GM18861 (cell line): Measurements from ENCODE around the gene R3HCC1L.
"Not testable (repeated sequence)": the region's sequence is repeated elsewhere in the genome, so short reads cannot be mapped to it uniquely, and the experiment has no call there.

ENCODE experiments used
- ATAC-seq: cut with Tn5 transposase; IDR thresholded peaks from one replicate; pipeline ENCODE4 v1.9.1; 2021; ENCODE audit not compliant: unreplicated experiment

The R3HCC1L gene

DNA sequence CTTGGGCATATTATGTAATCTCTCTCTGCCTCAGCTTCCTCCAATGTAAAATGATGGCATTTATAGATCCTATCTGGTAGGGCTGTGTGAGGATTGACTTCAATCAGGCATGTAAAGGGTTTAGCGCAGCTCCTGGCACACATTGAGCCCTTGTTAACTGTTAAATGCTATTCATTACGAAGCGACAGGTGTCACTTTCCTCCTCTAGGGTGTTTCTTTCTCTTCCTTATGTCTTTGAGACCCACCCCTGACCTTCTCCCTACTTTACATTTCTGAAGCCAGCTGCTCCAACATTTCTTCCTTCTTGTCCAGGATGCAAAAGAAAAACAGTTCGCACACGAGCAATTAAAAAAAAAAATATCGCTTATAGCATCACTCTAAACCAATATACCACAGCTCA is 5.7 kb upstream of the R3HCC1L start:
- no peak for ATAC-seq

DNA sequence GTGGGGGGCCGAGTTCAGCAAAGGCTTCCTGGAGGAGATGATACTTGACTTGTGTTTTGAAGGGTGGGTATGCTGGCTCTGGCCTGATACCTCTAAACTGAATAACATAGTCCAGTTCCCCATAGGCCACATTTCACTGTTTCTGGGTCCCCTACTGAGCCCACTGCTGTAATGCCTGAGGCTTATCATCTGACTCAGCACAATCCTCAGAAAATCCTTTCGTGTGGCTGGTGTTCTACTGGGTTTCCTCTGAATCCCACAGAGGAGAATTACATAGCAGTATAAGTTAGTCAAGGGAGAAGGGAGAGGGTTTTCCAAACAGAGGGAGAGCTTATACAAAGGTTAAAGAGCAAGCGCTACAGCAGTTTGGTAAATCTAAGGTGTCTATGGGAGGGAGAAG is 2.8 kb upstream of the R3HCC1L start:
- ATAC-seq: no peak

DNA sequence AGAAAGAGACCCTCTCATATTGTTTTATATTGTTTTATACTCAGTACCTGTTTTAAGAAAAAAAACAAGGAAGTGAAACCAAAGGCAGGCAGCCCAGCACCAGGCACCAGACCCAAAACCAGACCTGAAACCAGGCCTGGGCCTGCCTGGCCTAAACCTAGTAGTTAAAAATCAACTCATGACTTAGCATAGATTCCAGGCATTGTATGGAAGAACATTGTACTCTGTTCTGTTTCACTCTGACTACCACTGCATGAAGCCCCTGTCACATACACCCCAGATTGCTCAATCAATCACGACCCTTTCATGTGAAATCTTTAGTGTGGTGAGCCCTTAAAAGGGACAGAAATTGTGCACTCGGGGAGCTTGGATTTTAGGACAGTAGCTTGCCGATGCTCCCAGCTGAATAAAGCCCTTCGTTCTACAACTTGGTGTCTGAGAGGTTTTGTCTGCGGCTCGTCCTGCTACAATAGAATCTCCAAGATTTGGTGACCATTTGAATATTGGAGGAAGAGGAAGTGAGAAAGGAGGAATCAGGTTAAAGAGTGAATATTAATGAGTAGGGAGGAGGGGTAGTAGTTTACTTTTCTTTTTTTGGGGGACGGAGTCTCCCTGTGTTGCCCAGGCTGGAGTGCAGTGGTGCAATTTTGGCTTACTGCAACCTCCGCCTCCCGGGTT is 1.2 kb upstream of the R3HCC1L start:
- peak; percentile 63 for ATAC-seq

DNA sequence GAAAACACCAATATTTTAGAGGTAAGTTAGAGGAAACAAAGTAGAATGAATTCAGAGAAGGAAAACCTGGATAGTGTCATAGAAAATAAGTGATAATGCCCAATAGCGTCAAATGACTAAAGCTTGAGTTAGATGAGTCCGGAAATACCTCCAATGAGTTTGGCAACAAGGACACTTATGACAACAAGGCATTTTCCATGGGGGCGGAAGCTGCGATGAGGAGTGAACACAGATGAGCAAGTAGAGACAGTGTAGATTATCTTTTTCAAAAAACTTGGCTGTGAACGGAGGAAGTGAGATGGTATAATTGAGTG is 383 bp upstream of the R3HCC1L start:
- ATAC-seq: no peak

DNA sequence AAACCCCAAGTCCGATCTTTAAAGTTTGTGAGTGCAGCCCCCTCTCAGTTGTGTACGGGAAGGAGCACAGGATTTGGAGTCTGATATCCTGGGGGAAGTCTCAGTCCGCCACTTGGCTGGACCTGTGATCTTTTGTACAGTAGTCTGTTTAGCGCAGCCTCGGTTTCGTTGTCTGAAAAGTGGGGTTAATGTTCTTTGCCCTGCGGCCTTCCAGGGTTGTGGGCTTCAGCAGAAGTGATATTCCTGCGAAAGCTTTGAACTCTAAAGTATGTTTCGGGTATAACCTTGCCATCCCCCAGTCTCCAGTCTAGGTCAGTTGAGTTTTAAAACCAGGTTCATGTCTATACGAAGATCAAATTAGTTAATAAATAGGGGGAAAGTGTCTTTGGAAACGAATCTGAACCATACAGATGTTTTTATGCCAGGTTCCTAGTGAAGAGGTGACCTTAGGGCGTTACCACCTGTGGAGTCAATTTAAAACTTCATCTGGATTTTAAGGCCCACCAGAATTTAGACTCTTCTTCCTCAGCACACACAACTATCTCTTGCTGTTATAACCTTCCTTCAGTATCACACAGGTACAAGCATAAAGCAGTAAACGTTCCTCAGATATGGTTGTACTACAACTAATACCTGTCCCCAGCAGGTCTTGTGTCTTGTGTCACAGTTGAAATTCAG is 904 bp downstream of the R3HCC1L start:
- no peak for ATAC-seq

DNA sequence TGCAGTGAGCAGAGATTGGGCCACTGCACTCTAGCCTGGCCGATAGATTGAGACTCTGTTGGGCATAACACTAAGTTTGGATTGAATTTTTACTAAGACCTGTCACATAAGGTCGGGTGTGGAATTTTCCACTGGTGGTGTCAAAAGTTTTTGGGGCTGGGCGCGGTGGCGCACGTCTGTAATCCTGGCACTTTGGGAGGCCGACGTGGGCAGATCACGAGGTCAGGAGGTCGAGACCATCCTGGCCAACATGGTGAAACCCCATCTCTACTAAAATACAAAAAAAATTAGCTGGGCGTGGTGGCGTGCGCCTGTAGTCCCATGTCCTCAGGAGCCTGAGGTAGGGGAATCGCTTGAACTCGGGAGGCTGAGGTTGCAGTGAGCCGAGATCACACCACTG is 2.3 kb downstream of the R3HCC1L start:
- ATAC-seq: not testable (repeated sequence)

DNA sequence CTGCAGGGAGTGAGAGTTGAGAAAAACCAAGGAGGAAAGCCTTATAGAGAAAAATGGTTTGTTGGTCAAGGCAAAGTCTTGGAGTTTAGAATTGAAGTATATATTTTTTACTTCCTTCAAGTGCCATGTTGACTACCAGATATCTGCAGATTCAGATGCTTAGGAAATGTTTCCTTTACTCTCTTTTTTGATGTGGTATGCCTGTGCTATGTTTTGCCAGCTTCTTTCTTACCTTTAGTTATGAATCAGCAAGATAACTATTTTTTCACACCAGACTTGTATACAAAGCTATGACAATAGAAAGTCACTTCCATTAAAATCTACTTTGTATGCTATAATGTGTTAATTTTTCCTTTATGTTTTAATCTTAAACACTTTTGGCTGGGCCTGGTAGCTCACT is 3.6 kb downstream of the R3HCC1L start:
- no peak for ATAC-seq

DNA sequence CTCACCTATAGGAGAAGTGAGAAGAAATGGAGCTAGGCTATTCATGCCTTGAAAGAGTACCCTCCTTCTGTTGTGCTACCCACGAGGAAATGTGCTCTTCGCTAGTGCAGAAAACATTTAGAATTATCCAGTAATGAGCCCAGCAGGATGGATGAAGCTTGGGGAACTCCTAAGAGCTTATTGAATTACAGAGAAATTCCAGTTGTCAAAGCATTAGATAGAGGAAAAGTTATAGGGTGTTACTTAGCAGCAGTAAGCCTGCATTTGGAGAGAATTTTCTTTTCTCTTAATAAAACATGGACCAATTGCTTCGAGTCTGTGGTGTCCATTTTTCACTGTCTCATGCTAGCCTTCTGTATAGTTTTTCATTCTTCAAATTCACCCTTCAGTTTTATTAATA is 5.0 kb downstream of the R3HCC1L start:
- ATAC-seq: no peak

DNA sequence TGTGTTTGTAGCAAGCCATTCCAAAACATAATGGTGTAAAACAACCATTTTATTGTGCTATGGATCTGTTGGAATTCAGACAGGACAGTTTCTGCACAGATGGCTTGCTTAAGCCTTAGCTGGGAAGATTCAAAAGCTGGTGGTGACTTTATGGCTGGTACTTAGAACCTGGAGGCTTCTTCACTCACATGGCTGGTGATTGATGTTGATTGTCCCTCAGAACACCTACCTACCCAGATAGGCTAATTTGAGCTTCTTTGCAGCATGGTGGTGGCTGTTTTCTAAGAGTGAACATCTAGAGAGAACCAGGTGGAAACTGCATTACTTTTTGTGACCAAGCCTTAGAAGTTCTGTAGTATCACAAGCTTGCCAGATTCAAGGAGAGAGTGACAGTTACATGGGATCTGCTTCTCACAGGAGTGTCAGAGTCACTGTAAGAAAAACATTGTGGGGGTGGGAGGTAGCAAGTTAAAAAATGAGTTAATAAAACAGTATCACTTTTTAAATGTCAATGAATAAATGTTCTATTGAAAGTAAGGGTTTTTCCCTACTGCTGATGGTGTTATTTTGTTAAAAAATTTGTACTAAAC is 7.1 kb downstream of the R3HCC1L start:
- no peak for ATAC-seq

DNA sequence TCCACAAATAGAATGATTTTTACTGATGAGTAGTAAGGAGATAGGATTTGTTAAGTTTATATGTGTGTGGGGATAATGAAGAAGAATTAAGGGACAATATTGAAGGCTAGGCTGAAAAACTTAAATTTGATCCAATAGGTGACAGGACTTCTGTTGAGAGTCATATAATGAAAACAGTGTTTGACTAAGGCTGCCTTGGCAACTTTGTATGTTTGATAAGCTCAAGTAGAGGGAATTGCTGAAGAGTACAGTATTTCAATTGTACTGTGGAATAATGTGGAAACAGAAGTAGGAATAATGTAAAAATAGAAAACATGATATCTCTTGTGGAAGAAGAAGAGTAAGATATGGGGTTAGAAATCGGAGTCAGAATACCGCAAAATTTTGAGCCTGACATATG is 10.5 kb downstream of the R3HCC1L start:
- ATAC-seq: no peak

DNA sequence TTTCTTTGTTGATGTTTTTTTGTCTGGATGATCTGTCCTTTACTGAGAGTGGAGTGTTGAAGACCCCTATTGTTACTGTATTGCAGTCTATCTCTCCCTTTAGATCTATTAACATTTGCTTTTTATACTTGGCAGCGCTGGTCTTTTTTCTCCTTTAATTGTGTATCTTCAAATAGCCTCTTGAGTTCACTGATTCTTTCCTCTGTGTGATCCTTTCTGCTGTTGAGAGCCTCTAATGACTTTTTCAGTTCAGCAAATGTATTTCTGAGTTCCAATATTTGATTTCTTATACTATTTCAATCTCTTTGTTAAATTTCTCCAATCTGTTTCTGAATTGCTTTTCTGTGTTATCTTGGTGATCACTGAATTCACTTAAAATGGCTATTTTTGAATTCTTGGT is 15.4 kb downstream of the R3HCC1L start:
- ATAC-seq: no peak

DNA sequence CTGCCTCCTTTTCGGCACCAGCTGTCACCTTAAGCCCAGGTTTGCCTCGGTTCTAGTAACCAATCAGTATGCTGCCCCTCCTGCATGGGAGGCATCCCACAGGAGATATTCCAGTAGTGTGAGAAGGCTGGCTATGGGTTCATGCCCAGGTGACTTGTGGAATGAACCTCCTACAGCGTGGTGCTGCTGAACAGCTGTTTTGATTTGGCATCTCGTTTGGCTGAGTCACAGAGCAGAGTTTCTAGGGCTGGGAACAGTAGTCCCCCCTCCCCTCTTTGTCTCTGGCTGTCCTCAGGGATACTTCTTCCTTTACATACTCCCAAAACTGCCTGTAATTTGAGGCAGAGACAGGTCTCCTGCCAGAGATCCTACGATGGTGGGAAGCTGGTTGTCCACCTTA is 16.1 kb downstream of the R3HCC1L start:
- no peak for ATAC-seq

DNA sequence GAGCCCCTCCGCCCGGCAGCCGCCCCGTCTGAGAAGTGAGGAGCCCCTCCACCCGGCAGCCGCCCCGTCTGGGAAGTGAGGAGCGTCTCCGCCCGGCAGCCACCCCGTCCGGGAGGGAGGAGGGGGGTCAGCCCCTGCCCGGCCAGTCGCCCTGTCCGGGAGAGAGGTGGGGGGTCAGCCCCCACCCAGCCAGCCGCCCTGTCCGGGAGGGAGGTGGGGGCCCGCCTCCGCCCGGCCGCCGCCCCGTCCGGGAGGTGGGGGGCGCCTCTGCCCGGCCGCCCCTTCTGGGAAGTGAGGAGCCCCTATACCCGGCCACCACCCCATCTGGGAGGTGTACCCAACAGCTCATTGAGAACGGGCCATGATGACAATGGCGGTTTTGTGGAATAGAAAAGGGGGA is 18.3 kb downstream of the R3HCC1L start:
- ATAC-seq: not testable (repeated sequence)

DNA sequence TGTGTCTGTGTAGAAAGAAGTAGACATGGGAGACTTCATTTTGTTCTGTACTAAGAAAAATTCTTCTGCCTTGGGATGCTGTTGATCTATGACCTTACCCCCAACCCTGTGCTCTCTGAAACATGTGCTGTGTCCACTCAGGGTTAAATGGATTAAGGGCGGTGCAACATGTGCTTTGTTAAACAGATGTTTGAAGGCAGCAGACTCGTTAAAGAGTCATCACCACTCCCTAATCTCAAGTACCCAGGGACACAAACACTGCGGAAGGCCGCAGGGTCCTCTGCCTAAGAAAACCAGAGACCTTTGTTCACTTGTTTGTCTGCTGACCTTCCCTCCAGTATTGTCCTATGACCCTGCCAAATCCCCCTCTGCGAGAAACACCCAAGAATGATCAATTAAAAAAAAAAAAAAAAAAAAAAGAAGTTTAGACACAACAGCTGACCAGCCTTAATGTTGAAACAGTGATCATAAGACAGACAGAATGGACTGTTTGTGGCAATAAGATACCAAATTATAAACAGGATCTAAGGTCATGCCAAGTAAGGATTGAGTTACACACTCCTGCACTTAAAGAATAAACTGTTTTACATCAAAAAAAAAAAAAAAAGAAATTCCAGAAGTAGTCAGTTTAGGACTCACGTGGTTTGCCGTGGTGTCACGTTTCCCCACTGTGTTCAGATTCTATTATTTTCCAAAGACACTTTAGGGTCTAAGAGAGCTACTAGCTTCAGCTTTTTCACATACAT is 18.9 kb downstream of the R3HCC1L start:
- ATAC-seq: not testable (repeated sequence)

DNA sequence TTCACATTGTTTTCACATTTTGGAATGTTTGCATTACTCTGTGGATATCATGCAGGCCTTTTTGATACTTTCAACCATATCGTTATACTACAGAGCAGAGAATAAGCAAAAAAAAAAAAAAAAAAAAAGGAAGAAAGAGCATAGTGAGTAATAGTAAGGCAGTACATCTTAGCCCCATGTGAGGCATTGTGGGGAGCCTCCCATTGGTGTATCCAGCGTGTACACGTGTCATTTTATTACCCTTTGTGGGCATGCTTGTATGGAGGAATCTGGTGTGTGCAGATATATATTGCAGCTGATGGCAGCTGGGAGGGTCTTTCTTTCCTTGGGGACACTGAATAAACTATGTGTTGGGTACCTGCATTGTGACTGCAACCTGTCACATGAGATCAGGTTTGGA is 19.6 kb downstream of the R3HCC1L start:
- ATAC-seq: no peak

DNA sequence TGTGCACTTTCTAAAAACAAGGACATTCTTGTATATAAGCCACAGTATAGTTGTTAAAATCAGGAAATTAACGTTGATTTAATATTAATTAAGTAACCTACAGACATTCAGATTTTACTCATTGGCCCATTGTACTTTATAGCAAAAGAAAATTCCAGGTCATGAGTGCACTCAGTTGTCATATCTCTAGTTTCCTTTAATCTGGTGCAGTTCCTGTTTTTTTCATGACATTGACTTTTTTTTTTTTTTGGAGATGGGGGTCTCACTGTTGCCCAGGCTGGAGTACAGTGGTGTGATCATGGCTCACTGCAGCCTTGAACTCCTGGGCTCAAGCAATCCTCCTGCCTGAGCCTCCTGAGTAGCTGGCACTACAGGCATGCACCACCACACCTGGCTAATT is 24.1 kb downstream of the R3HCC1L start:
- ATAC-seq: no peak

DNA sequence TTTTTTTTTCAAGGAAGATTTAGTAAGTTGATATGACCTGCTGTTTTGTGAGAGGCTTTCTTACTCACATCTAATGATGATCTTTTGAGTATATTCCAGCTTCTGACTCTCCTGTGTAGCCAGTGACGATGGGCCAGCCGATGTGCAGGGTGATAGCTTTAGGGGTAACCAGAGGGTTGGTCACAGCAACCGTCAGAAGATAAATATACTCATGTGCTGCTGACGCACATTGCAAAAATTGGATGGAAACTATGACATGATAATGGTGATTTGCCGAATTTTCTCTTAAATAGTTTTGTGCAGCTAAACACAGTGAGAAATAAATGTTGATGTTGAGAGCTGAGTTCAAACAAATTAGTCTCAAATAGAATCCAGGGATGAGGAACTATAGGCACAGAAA is 29.5 kb downstream of the R3HCC1L start:
- ATAC-seq: no peak

DNA sequence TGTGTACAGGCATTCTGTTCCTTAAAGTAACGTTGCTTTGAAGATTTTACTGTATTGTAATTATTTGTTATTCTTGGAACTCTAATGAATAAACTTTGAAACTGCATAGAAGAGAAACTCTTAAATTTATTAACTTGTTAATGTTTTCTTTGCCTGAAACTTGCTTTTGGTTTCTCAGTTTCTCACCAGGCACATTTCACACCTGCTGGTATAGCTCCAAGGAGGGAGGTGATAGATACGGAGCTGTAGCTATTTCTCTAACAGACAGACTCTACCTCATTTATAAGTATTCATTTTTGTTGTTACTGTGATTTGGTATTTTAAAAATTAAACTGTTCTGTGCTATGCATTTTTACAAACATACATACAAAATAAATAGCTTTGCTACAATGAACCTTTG is 32.7 kb downstream of the R3HCC1L start:
- ATAC-seq: peak; percentile 50

DNA sequence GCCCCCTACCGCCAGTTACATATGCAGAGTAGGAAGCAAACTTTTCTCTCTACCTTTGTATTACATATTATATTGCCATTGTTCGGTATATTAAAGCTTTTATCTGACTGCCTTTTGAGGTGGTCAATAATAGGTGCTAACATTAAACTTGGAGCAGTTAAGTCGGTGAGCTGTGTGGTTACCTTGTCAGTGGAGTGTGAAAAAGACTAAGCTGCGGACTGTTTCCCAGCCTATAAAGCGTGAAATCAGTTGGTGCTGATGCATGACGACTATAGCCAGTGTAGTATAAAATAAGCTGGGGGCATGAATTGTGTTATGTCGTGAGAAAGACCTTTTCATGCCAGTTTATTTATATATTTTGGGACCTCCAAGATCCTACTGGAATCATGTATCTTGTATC is 33.7 kb downstream of the R3HCC1L start:
- no peak for ATAC-seq

DNA sequence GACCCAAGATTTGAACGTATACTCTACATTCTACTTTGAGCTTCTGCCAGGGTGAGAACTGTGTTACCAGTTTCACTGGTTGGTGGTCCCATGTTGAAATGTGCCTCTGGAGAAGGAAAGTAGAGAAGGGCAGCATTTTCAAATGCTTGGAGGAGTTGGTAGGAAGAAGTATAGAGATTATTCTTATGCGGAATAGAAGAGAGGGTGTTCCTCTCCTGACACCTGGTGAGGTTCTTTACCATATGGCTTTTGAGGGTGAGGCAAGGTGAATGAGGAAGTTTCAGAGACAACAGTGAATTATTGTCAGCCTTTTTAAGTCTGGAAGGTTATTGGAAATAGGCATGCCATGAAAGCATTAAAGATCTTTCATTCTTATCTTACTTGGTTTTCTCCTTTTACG is 34.3 kb downstream of the R3HCC1L start:
- no peak for ATAC-seq

DNA sequence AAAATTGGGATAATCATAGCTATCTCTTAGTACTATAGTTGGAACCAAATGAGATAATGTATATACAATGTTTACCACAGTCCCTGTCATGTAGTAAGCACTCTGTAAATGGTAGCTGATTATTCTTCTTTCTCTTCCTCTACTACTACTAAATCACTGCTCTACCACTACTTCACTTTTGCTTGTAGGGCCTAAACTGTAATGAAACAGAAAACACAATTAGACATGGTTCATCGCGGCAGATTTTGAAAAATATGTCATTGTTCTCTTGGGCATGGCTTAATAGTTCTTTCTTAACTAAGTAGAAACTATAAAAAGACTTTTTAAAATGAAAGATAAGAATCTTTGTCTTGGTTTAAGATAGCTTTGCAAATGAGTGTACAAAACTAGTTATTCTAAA is 34.9 kb downstream of the R3HCC1L start:
- no peak for ATAC-seq
